ENCODE data around the gene IL34.

IL34 gene

DNA sequence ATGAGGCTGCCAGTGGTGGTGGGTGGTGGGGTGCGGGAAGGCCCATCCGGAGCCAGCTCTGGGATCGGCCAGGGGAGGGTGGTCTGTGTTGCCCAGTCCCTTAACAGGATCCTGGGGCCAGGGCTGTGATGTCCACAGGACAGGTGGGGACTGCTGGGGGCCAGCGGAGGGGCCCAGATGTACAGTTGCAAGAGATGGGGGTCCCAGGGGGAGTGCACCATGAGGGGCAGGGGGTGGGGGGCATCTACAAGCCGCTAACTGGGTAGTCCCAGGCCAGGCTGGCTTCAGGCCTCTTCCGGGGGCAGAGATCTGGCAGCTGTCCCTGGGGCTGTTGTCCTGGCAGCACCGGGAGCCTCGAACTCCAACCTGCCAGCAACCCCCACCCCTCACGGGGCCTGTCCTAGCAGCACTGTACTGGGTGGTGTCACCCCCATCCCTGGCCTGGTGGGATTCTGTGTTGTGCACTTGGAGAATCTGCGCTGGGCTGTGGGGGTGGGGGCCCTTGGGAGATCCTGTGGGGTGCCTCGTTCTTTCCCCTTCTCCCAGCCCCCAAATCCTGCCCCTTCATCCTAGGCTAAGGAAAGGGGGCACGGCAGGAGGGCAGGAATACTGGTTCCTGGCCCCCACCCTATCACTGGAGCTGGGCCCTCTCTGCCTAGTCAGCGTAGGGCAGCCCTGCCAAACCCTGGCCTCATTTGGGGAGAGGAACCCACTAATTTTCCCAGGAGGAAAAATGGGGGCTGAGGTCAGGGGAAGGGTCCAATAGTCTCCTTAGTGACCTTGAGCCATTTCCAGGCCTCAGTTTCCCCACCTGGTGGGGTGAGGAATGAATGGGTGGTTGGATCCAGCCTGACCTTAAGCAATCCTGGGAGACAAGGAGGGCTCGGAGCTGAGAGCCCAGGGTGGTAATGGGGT is 38.0 kb downstream of the IL34 start:
- Histone ChIP-seq H3K9me2 (ENCODE audit: low read depth, low read length) (no peaks in the 10 kb centered on the region), H2AFZ (ENCODE audit: low read length) (no peak overlapping the region), H4K20me1 (ENCODE audit: insufficient read depth, low read length) (no peaks in the 10 kb centered on the region), H3K27me3 (ENCODE audit: insufficient read depth, low read length) (no peaks in the 10 kb centered on the region), H3K9ac (ENCODE audit: low read length) (no peak overlapping the region), H3K9me3 (ENCODE audit: low read length) (no peaks in the 10 kb centered on the region), H3K4me2 (ENCODE audit: low read length) (peak overlapping the region; percentile 28; the same call in 1 of the 2 replicates), H3K79me2 (ENCODE audit: insufficient read depth, low read length) (no peaks in the 10 kb centered on the region), H3K36me3 (ENCODE audit: insufficient read depth, low read length) (no peaks in the 10 kb centered on the region), H3K4me1 (ENCODE audit: insufficient read depth, low read length, severe bottlenecking) (peaks cover 5% of the 10 kb centered on the region), H3K27ac (ENCODE audit: low read depth, low read length, poor library complexity, severe bottlenecking) (no peak overlapping the region), H3K4me3 (ENCODE audit: low read depth, low read length, poor library complexity, severe bottlenecking) (no peak overlapping the region), H3F3A (ENCODE audit: insufficient read depth, low read length) (no peaks in the 10 kb centered on the region)
- TF ChIP-seq, protein P1, sequence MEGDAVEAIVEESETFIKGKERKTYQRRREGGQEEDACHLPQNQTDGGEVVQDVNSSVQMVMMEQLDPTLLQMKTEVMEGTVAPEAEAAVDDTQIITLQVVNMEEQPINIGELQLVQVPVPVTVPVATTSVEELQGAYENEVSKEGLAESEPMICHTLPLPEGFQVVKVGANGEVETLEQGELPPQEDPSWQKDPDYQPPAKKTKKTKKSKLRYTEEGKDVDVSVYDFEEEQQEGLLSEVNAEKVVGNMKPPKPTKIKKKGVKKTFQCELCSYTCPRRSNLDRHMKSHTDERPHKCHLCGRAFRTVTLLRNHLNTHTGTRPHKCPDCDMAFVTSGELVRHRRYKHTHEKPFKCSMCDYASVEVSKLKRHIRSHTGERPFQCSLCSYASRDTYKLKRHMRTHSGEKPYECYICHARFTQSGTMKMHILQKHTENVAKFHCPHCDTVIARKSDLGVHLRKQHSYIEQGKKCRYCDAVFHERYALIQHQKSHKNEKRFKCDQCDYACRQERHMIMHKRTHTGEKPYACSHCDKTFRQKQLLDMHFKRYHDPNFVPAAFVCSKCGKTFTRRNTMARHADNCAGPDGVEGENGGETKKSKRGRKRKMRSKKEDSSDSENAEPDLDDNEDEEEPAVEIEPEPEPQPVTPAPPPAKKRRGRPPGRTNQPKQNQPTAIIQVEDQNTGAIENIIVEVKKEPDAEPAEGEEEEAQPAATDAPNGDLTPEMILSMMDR (IDR thresholded peaks at IDR 0.05; ENCODE audit: low read length) = no peak
- no peak for TF ChIP-seq EZH2 (IDR thresholded peaks at IDR 0.05; ENCODE audit: borderline replicate concordance, low read length)

DNA sequence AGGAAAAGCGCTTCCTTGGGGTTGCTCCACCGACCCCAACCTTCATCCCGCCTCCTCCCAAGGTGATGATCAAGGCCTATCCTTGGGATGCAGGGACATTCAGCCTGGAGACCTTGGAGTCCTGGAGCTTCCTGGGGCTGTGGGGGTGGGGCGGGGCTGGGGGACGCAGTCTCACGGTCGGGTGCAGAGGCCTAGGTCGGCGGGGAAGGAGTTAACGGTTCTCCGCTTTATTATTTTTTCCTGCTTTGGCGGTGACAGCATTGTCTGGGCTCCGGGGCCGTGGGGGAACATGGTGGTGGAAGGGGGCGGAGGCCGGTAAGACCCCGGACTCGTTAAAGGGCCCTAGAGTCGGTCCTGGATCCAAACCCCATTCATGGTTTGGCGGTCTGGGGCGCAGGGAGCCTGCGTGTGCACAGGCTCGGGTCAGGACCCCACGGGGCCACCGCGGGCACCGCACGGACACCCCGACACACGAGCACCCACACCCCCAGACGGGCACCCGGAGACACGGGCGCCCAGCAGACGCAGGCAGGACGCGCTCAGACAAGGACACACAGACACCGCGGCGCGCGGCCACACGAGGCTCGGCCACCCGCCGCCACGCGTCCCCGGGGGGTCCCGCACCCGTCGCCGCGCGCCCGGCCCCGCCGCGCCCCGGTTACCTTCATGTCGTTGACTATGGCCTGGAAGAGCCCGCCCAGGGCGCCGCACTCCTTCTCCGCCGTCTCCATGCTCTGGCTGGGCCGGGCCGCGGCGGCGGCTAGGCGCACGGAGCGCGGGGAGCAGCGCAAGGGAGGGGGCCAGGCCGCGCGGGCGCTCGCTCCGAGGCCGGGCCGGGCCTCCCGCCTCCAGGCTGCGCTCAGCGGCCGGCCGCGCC is 38.9 kb downstream of the IL34 start:
- Histone ChIP-seq H3K27ac (ENCODE audit: low read depth, low read length, poor library complexity, severe bottlenecking) (no peak overlapping the region), H3K4me2 (ENCODE audit: low read length) (peak overlapping the region; percentile 34; the same call in 1 of the 2 replicates), H3K4me3 (ENCODE audit: low read depth, low read length, poor library complexity, severe bottlenecking) (peak overlapping the region; percentile 35), H3K36me3 (ENCODE audit: insufficient read depth, low read length) (no peaks in the 10 kb centered on the region), H3F3A (ENCODE audit: insufficient read depth, low read length) (no peaks in the 10 kb centered on the region), H3K4me1 (ENCODE audit: insufficient read depth, low read length, severe bottlenecking) (peaks cover 2% of the 10 kb centered on the region), H3K27me3 (ENCODE audit: insufficient read depth, low read length) (no peaks in the 10 kb centered on the region), H4K20me1 (ENCODE audit: insufficient read depth, low read length) (no peaks in the 10 kb centered on the region), H3K79me2 (ENCODE audit: insufficient read depth, low read length) (no peaks in the 10 kb centered on the region), H2AFZ (ENCODE audit: low read length) (no peak overlapping the region), H3K9me3 (ENCODE audit: low read length) (no peaks in the 10 kb centered on the region), H3K9me2 (ENCODE audit: low read depth, low read length) (no peaks in the 10 kb centered on the region), H3K9ac (ENCODE audit: low read length) (no peak overlapping the region)
- no peak for TF ChIP-seq EZH2 (IDR thresholded peaks at IDR 0.05; ENCODE audit: borderline replicate concordance, low read length)
- TF ChIP-seq, protein P1 (IDR thresholded peaks at IDR 0.05; ENCODE audit: low read length) = no peak

DNA sequence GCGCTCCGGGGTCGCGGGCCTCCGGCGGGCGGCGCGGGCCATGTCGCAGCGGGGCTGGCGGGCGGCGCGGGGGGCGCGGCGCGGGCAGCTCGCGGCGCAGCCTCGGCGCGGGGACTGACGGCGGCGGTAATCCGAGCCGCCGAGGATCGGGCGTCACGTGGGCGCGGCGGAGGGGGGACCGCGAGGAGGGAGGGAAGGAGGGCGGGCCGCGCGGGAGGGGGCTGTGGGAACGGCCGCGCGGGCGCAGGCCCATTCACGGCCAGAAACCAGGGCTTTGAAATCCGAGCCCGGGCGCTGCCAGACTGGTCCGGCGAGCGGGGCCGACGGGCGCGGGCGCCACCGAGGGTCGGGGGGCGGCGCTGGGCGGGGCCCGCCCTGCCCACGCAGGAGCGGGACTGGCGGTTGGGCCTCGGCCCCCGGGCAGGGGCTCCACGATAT is 39.6 kb downstream of the IL34 start, which contains the start of gene MTSS2:
Gene MTSS2 (minus strand): TSS at position 116 of the 438 bp plus-strand sequence. CDS start 262 bp downstream, outside the sequence.
- peak within 1 kb of the TSS; percentile 35 for H3K4me3 ChIP-seq (ENCODE audit: low read depth, low read length, poor library complexity, severe bottlenecking)
- H3K27me3 ChIP-seq (ENCODE audit: insufficient read depth, low read length) = no peaks in the 10 kb centered on the region
- no peaks in the 10 kb centered on the region for H3F3A ChIP-seq (ENCODE audit: insufficient read depth, low read length)
- peak within 1 kb of the TSS; percentile 34; the same call in 1 of the 2 replicates for H3K4me2 ChIP-seq (ENCODE audit: low read length)
- no peak within 1 kb of the TSS for H3K27ac ChIP-seq (ENCODE audit: low read depth, low read length, poor library complexity, severe bottlenecking)
- no peaks in the 10 kb centered on the region for H3K9me3 ChIP-seq (ENCODE audit: low read length)
- H3K9ac ChIP-seq (ENCODE audit: low read length) = no peak within 1 kb of the TSS
- no peak for TF ChIP-seq EZH2 (IDR thresholded peaks at IDR 0.05; ENCODE audit: borderline replicate concordance, low read length)
- TF ChIP-seq, protein P1 (IDR thresholded peaks at IDR 0.05; ENCODE audit: low read length) = no peak
- H3K79me2 ChIP-seq (ENCODE audit: insufficient read depth, low read length) = no peaks in the 10 kb centered on the region
- H3K36me3 ChIP-seq (ENCODE audit: insufficient read depth, low read length) = no peaks in the 10 kb centered on the region
- no peak within 1 kb of the TSS for H2AFZ ChIP-seq (ENCODE audit: low read length)
- no peaks in the 10 kb centered on the region for H3K4me1 ChIP-seq (ENCODE audit: insufficient read depth, low read length, severe bottlenecking)
- no peaks in the 10 kb centered on the region for H3K9me2 ChIP-seq (ENCODE audit: low read depth, low read length)
- no peaks in the 10 kb centered on the region for H4K20me1 ChIP-seq (ENCODE audit: insufficient read depth, low read length)

Measured in OCI-LY1 (cell line).